GM18861 (cell line): ENCODE results near the gene EZR.
"Not testable (repeated sequence)": the region's sequence is repeated elsewhere in the genome, so short reads cannot be mapped to it uniquely, and the experiment has no call there.

Source experiments
- ATAC-seq: cut with Tn5 transposase; IDR thresholded peaks from one replicate; pipeline ENCODE4 v1.9.1; 2021; ENCODE audit not compliant: unreplicated experiment

EZR gene

DNA sequence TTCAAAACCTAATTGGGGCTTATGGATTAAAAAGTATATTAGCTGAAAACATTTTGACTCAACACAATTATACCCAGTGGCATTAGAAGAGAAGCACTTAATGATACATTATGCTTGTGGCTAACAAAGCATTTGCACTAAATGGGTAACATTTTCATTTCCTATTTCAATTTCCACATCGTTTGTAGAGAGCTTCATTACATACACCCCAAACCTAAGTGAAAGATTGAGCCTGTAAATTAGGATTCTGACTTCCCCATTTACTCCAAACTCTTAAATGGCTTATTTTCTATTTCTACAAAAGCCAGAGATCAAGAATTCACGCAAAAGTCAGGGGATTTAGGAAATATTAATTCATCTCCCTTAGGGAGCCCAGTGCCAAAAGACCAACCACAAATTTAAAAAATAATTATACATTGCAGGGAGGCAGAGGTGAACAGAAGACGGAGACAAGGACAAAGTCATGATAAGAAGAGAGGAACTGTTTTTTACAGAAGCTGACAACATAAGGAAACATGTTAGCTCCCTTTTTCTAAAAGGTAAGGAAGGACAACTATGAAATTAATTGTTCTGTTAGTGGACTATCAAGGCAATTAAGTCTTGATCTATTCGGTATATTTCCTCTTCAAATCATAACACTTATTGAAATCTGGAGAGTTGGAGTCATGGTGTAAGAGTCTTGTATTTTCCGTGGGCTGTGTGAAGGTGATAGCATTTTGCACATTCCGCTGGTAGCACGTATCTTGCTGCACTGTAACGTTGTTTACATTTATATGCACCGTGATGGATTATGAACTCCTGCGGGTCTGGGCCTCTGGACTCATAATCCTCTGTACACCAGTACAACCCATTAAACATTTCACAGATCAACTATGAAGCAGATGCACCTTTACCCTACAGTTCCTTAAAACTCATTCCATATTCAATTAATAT, 24.8 kb upstream of the EZR start:
- ATAC-seq, result no peak

DNA sequence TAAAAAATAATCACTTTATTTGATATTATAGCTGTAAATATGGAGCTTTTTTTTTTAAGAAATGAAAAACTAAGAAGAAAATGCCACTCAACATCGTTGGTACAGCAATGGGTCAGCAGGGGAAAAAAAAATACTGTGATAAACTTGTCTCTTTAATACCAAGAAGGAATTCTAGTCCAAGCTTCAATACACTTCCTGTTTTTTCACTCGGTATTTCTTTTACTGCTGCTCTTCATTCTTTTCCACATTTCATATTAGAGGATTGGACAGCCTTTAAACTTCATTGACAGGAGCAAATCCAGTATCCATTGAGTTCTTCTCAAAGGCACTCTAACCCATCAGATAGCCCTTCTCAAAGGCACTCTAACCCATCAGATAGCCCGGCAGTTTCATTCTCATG, 22.2 kb upstream of the EZR start:
- no peak for ATAC-seq

DNA sequence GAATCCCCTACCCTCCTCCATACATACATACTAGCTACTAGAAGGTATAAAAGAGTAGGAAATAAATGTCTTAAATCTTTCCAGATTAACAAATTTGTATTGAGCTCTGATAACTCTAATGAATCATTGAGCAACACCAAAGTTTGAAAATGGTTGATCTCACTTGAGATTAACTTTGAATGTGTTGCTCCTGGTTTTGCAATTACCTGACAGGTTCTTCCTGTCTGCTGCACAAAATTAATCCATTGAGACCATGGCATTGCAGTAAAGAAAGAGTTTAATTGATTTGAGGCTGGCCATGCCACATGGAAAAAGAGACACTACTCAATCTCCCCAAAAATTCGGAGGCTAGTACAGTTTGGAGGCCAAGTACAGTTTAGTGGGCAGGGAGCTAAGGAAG, 21.3 kb upstream of the EZR start:
- no peak for ATAC-seq

DNA sequence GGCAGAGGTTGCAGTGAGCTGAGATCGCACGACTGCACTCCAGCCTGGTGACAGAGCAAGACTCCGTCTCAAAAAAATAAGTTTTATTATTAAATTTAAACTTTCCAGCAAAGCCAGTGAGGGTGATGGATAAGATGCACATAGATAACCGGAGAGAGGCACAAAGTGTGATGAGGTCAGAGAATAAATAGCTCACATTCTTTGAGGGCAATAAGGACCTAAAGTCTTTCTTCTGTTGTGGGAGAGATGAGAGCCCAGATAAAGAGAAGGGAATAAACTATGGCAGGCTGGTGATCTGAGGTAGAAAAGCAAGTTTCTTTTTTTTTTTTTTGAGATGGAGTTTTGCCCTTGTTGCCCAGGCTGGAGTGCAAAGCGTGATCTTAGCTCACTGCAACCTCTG, 20.6 kb upstream of the EZR start:
- no peak for ATAC-seq

DNA sequence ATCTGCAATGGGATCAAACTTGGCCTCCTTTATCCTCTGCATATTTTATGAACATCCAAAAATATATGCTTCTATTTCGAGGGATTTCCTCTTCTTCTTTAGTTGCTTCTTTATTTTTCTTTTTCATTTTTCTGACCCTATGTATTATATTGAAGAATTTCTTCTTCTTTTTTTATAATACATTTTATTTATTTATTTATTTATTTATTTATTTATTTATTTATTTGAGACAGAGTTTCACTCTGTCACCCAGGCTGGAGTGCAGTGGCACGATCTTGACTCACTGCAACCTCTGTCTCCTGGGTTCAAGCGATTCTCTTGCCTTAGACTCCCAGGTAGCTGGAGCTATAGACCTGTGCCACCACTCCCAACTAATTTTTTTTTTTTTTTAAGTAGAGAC, 19.6 kb upstream of the EZR start:
- ATAC-seq, result not testable (repeated sequence)

- no peak for ATAC-seq
Measured at GRCh38 chr6:158837684-158838625, 18.8 kb upstream of the EZR start.

- ATAC-seq, result no peak
Measured at GRCh38 chr6:158836625-158837311, 17.6 kb upstream of the EZR start.

GRCh38 chr6:158835616-158836221, 16.6 kb upstream of the EZR start:
- no peak for ATAC-seq

DNA sequence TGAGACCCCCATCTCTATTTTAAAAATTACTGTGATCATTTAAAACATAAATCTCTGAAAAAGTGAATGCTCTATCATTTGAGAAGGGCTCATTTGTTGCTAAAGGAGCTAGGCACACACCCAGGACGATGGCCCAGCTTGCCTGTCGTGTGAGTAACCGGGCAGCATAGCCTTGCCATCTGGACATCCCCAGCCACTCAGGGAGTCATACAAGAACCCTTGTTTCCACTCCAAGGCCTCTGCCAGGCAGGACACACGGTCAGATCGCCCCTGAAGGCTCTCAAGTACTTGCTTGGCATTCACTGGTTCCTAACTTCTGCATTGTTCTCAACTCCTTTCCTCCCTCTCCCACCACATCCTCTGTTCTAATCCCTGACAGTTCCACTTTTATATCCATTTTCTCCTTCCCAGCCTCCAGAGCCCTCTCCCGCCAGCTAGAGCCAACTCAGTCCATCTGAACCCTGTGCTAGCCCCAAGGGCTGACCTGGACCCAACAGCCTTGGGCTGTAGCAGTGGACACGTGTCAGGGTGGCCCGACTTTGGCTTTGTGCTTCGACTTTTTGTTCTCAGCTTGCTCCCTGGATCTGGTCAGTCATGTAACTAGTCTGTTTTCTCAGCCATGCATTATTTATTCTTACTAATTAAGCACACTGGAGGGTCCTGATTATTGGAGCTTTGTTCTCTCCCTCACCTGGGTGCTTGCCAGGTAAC, 15.7 kb upstream of the EZR start:
- ATAC-seq, result no peak

- not testable (repeated sequence) for ATAC-seq
Measured at GRCh38 chr6:158832807-158833206, 13.6 kb upstream of the EZR start.

GRCh38 chr6:158832026-158832425, 12.9 kb upstream of the EZR start:
- ATAC-seq, result no peak

- no peak for ATAC-seq
Measured at GRCh38 chr6:158831571-158831970, 12.4 kb upstream of the EZR start.

GRCh38 chr6:158830736-158831135, 11.6 kb upstream of the EZR start:
- no peak for ATAC-seq

- ATAC-seq, result no peak
Measured at GRCh38 chr6:158828807-158829206, 9.6 kb upstream of the EZR start.

DNA sequence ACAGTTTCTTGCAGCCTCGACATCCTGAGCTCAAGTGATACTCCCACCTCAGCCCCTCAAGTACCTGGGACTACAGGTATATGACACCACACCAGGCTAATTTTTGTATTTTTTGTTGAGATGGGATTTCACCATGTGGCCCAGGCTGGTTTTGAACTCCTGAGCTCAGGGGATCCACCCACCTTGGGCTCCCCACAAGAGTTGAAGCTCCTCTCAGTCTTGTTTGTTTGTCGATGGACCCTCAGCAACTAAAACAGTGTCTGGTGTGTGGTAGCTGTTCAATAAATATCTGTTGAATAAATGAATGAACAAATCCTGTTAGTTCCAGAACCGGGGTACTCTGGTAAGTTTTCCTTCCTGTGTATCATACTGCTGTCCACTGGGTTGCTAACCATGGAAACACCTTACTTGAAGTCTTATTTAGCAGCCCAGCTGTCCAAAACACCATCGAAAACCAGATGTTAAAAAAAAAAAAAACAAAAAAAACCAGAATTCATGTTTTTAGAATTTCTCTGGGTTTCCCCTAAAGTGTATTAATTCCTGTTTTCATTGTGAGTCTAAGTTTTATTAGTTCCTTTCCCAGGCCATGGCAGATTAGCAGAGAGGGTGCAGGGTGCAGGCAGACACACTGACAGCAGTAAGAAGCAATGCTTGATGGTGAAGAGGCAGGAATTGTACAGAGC, 7.8 kb upstream of the EZR start:
- peak; percentile 37 for ATAC-seq

DNA sequence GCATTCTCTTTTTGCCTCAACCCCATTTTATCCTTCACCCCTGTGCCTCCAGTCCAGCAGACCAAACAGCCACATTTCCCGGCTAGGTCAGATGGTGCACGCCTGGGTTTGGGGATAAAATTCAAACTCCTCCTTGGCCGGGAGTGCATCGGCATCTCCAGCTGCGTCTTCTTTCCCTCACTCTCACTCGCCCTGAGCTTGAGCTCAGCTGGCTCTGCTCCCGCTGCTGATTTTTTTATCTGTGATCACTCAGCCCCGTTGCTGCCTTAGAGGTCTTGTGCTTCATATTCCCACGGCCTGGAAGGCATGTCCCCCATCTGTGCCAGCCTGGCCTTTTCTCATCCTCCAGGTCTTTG, 6.8 kb upstream of the EZR start:
- no peak for ATAC-seq

DNA sequence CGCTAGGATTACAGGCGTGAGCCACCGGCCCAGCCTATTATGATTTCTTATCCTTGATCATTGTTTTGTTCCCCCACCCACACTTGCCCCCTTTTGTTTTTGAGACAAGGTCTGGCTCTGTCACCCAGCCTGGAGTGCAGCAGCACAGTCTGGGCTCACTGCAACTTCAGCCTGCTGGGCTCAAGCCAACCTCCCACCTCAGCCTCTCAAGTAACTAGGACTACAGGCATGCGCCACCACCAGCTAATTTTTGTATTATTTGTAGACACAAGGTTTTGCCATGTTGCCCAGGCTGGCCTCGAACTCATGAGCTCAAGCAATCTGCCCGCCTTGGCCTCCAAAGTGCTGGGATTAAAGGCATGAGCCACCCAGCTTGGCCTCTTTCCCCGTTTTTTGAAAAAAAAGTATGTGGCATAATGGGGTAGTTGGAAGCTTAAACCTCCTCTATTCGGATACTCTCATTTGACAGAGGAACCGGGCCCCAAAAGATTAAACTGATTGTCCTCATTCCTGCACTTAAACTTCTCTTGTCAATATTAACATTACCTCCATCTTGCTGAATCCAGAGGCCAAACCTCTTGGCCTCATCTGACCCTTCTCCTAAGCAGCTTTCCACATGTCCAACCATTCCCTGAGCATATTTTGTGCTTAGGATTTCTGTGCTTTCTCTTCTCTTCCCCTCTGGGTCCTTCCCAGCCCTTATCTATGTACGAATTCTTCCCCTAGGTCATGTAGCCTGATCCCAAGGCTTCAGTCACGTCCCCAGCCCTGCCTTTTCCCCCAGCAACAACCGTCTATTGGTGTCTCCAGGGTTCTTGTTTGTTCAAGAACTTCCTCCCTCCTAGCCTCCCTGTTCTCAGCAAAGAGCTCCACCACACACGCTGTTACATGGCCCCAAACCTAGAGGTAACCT, 6.1 kb upstream of the EZR start:
- ATAC-seq, result no peak

DNA sequence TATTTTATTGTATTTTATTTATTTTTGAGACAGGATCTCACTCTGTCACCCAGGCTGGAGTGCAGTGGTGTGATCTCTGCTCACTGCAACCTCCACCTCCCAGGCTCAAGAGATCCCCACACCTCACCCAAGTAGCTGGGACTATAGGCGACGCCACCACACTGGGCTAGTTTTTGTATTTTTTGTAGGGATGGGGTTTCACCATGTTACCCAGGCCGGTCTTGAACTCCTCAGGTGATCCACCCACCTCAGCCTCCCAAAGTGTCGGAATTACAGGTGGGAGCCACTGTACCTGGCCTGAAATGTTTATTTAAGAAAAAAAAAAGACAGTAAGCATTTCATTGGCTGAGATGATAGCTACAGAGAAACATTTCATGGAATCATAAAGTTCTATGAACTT, 4.4 kb upstream of the EZR start:
- ATAC-seq, result not testable (repeated sequence)
